ENCODE results near the gene ST3GAL3. TPM values are rescaled to one million over a fixed set of nuclear protein-coding genes. Genes with fewer than 3 reads are reported as not detected.

Gene ST3GAL3
- polyA plus RNA-seq, 2 donors: 3.6 to 4.5 TPM

- no peaks in the 10 kb centered on the region for H3K9me3 ChIP-seq (ENCODE audit: control insufficient read depth in 2 of 2, insufficient read depth in 1 of 2, low read depth in 1 of 2, low read length in 1 of 2)
- 90 to 91% methylated on average over 6 of the region's 6 CpGs for WGBS, 2 donors
- H3K4me3 ChIP-seq (ENCODE audit: low read depth in 1 of 2, low read length in 2 of 2): no peak overlapping the region
- H3K27me3 ChIP-seq (ENCODE audit: control insufficient read depth in 1 of 2, insufficient read depth in 2 of 2, low read length in 2 of 2): no peaks in the 10 kb centered on the region
- H3K27ac ChIP-seq (ENCODE audit: low read depth in 2 of 2, low read length in 1 of 2): no peak overlapping the region
- no peaks in the 10 kb centered on the region for H3K4me1 ChIP-seq (ENCODE audit: control insufficient read depth in 2 of 2, insufficient read depth in 2 of 2, low read length in 1 of 2)
- H3K36me3 ChIP-seq (ENCODE audit: control insufficient read depth in 2 of 2, insufficient read depth in 2 of 2, low read length in 1 of 2): peaks cover 55 to 69% of the 10 kb centered on the region in 2 donors
These were observed 14.0 kb upstream of the ST3GAL3 start for GRCh38 chr1:43693371-43693770.

- peaks cover 18 to 37% of the 10 kb centered on the region in 2 donors for H3K36me3 ChIP-seq (ENCODE audit: control insufficient read depth in 2 of 2, insufficient read depth in 2 of 2, low read length in 1 of 2)
- 93 to 98% methylated on average over 5 of the region's 5 CpGs for WGBS, 2 donors
- no peak overlapping the region for H3K4me3 ChIP-seq (ENCODE audit: low read depth in 1 of 2, low read length in 2 of 2)
- no peaks in the 10 kb centered on the region for H3K9me3 ChIP-seq (ENCODE audit: control insufficient read depth in 2 of 2, insufficient read depth in 1 of 2, low read depth in 1 of 2, low read length in 1 of 2)
- no peaks in the 10 kb centered on the region for H3K4me1 ChIP-seq (ENCODE audit: control insufficient read depth in 2 of 2, insufficient read depth in 2 of 2, low read length in 1 of 2)
- H3K27ac ChIP-seq (ENCODE audit: low read depth in 2 of 2, low read length in 1 of 2): no peak overlapping the region
- H3K27me3 ChIP-seq (ENCODE audit: control insufficient read depth in 1 of 2, insufficient read depth in 2 of 2, low read length in 2 of 2): no peaks in the 10 kb centered on the region
These were observed 8.1 kb upstream of the ST3GAL3 start for GRCh38 chr1:43699281-43699680.

DNA sequence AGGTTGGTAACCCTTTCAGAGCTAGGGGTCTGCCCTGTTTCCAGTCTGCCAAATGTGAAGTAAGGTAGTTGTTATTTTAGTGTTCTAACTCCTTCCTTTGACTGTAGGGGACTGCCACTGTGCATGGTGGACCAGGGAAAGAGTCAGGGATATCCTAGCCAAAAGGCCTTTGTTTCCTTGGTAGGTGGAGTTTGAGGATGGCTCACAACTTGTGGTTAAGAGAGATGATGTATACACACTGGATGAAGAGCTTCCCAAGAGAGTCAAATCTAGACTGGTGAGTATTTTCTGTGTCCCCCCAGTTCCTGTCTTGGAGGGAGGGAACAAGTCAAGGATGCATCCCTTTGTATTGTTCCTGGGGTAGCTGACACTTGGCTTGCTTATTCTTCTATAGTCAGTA lies 3.5 kb upstream of the ST3GAL3 start:
- Histone ChIP-seq H3K27ac (ENCODE audit: low read depth in 2 of 2, low read length in 1 of 2) (no peak overlapping the region), H3K36me3 (ENCODE audit: control insufficient read depth in 2 of 2, insufficient read depth in 2 of 2, low read length in 1 of 2) (peaks cover 13 to 23% of the 10 kb centered on the region in 2 donors), H3K4me1 (ENCODE audit: control insufficient read depth in 2 of 2, insufficient read depth in 2 of 2, low read length in 1 of 2) (peaks cover 0 to 2% of the 10 kb centered on the region in 2 donors), H3K27me3 (ENCODE audit: control insufficient read depth in 1 of 2, insufficient read depth in 2 of 2, low read length in 2 of 2) (no peaks in the 10 kb centered on the region), H3K9me3 (ENCODE audit: control insufficient read depth in 2 of 2, insufficient read depth in 1 of 2, low read depth in 1 of 2, low read length in 1 of 2) (no peaks in the 10 kb centered on the region), H3K4me3 (ENCODE audit: low read depth in 1 of 2, low read length in 2 of 2) (no peak overlapping the region)

DNA sequence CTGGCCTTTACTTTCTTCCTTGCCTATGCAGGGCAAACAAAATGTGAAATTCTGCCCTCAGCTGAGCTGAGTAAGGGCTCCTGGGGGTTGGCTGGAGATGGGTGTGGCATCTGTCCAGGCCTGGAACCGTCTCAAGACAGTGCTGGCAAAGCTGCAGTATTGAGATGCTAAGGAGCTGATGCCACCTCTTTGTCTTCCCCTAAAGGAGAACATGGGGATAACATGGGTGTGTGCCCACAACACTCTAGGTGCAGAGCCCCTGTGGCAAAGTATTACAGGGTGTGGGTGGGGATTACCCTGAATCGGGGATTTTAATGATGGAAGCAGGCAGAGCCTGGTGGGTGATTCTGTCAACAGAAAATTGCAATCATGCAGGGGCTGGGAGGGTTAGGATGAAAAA lies 2.5 kb upstream of the ST3GAL3 start:
- WGBS, 2 donors: 26 to 46% methylated on average over 2 of the region's 2 CpGs
- H3K4me3 ChIP-seq (ENCODE audit: low read depth in 1 of 2, low read length in 2 of 2): no peak overlapping the region
- H3K27ac ChIP-seq (ENCODE audit: low read depth in 2 of 2, low read length in 1 of 2): no peak overlapping the region
- peaks cover 13 to 23% of the 10 kb centered on the region in 2 donors for H3K36me3 ChIP-seq (ENCODE audit: control insufficient read depth in 2 of 2, insufficient read depth in 2 of 2, low read length in 1 of 2)
- H3K4me1 ChIP-seq (ENCODE audit: control insufficient read depth in 2 of 2, insufficient read depth in 2 of 2, low read length in 1 of 2): peaks cover 0 to 2% of the 10 kb centered on the region in 2 donors
- H3K9me3 ChIP-seq (ENCODE audit: control insufficient read depth in 2 of 2, insufficient read depth in 1 of 2, low read depth in 1 of 2, low read length in 1 of 2): no peaks in the 10 kb centered on the region
- H3K27me3 ChIP-seq (ENCODE audit: control insufficient read depth in 1 of 2, insufficient read depth in 2 of 2, low read length in 2 of 2): no peaks in the 10 kb centered on the region

DNA sequence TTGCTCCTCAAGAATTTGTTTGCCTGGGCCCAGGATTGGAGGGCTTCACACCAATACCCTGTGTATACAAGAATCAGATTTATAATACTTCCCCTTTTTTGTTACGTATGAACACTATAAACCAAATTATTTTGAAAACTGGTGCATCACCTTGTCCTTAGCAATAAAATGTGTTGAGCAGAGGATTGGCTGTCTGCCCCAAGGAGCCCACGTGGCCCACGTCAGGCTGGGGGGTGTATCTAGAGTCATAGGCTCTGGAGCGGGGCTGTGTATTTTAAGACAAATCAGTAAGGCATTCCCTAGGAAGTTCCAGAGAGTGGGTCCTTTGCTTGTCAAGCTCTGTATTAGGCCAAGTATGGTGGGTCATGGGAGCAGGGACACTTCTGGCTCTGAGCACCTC lies 2.0 kb upstream of the ST3GAL3 start:
- H3K4me3 ChIP-seq (ENCODE audit: low read depth in 1 of 2, low read length in 2 of 2): no peak overlapping the region
- H3K4me1 ChIP-seq (ENCODE audit: control insufficient read depth in 2 of 2, insufficient read depth in 2 of 2, low read length in 1 of 2): peaks cover 0 to 2% of the 10 kb centered on the region in 2 donors
- no peaks in the 10 kb centered on the region for H3K9me3 ChIP-seq (ENCODE audit: control insufficient read depth in 2 of 2, insufficient read depth in 1 of 2, low read depth in 1 of 2, low read length in 1 of 2)
- no peaks in the 10 kb centered on the region for H3K27me3 ChIP-seq (ENCODE audit: control insufficient read depth in 1 of 2, insufficient read depth in 2 of 2, low read length in 2 of 2)
- no peak overlapping the region for H3K27ac ChIP-seq (ENCODE audit: low read depth in 2 of 2, low read length in 1 of 2)
- peaks cover 13 to 21% of the 10 kb centered on the region in 2 donors for H3K36me3 ChIP-seq (ENCODE audit: control insufficient read depth in 2 of 2, insufficient read depth in 2 of 2, low read length in 1 of 2)
- 68 to 74% methylated on average over 4 of the region's 4 CpGs for WGBS, 2 donors

GRCh38 chr1:43705982-43706597 lies 1.2 kb upstream of the ST3GAL3 start:
- whole genome bisulfite sequencing, 2 donors: 57 to 67% methylated on average over 5 of the region's 5 CpGs
- Histone ChIP-seq H3K4me1 (ENCODE audit: control insufficient read depth in 2 of 2, insufficient read depth in 2 of 2, low read length in 1 of 2) (peaks cover 0 to 2% of the 10 kb centered on the region in 2 donors), H3K4me3 (ENCODE audit: low read depth in 1 of 2, low read length in 2 of 2) (peak overlapping the region in 1 of 2 donors; percentile 82), H3K9me3 (ENCODE audit: control insufficient read depth in 2 of 2, insufficient read depth in 1 of 2, low read depth in 1 of 2, low read length in 1 of 2) (no peaks in the 10 kb centered on the region), H3K27ac (ENCODE audit: low read depth in 2 of 2, low read length in 1 of 2) (no peak overlapping the region), H3K27me3 (ENCODE audit: control insufficient read depth in 1 of 2, insufficient read depth in 2 of 2, low read length in 2 of 2) (no peaks in the 10 kb centered on the region), H3K36me3 (ENCODE audit: control insufficient read depth in 2 of 2, insufficient read depth in 2 of 2, low read length in 1 of 2) (peaks cover 13 to 21% of the 10 kb centered on the region in 2 donors)

GRCh38 chr1:43706598-43707189 lies 642 bp upstream of the ST3GAL3 start:
- Histone ChIP-seq H3K27ac (ENCODE audit: low read depth in 2 of 2, low read length in 1 of 2) (peak overlapping the region; percentile 40 to 73), H3K4me3 (ENCODE audit: low read depth in 1 of 2, low read length in 2 of 2) (peak overlapping the region; percentile 82 to 90)
- 2% methylated on average over 30 of the region's 30 CpGs for WGBS, 2 donors

GRCh38 chr1:43708002-43708410 lies 670 bp downstream of the ST3GAL3 start:
- Histone ChIP-seq H3K36me3 (ENCODE audit: control insufficient read depth in 2 of 2, insufficient read depth in 2 of 2, low read length in 1 of 2) (peaks cover 10 to 17% of the 10 kb centered on the region in 2 donors), H3K4me1 (ENCODE audit: control insufficient read depth in 2 of 2, insufficient read depth in 2 of 2, low read length in 1 of 2) (peaks cover 0 to 2% of the 10 kb centered on the region in 2 donors), H3K27ac (ENCODE audit: low read depth in 2 of 2, low read length in 1 of 2) (peak overlapping the region; percentile 74), H3K27me3 (ENCODE audit: control insufficient read depth in 1 of 2, insufficient read depth in 2 of 2, low read length in 2 of 2) (no peaks in the 10 kb centered on the region), H3K9me3 (ENCODE audit: control insufficient read depth in 2 of 2, insufficient read depth in 1 of 2, low read depth in 1 of 2, low read length in 1 of 2) (no peaks in the 10 kb centered on the region), H3K4me3 (ENCODE audit: low read depth in 1 of 2, low read length in 2 of 2) (peak overlapping the region; percentile 82 to 90)
- WGBS, 2 donors: 1% methylated on average over 15 of the region's 15 CpGs

More at GRCh38 chr1:43706598-43707189, 642 bp upstream of the ST3GAL3 start:
- no peaks in the 10 kb centered on the region for H3K27me3 ChIP-seq (ENCODE audit: control insufficient read depth in 1 of 2, insufficient read depth in 2 of 2, low read length in 2 of 2)
- H3K36me3 ChIP-seq (ENCODE audit: control insufficient read depth in 2 of 2, insufficient read depth in 2 of 2, low read length in 1 of 2): peaks cover 10 to 17% of the 10 kb centered on the region in 2 donors
- H3K4me1 ChIP-seq (ENCODE audit: control insufficient read depth in 2 of 2, insufficient read depth in 2 of 2, low read length in 1 of 2): peaks cover 0 to 2% of the 10 kb centered on the region in 2 donors
- H3K9me3 ChIP-seq (ENCODE audit: control insufficient read depth in 2 of 2, insufficient read depth in 1 of 2, low read depth in 1 of 2, low read length in 1 of 2): no peaks in the 10 kb centered on the region

DNA sequence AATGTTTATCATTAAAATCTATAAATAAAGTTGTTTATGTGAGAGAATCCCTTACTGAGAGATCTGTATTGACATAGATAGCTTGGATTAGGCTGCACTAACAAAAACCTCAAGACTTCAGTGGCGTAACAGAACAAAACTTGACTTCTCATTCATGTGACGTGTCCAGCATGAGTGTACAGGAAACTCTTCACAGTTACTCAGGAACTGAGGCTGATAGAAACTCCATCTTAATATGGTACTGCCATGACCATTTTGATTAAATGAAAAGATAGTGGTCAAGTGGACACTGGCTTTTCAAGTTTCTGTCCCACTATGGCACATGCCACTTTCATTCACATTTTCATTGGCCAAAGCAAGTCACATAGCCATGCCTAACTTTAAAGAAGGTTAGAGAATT lies 3.7 kb downstream of the ST3GAL3 start:
- Histone ChIP-seq H3K36me3 (ENCODE audit: control insufficient read depth in 2 of 2, insufficient read depth in 2 of 2, low read length in 1 of 2) (no peaks in the 10 kb centered on the region), H3K4me1 (ENCODE audit: control insufficient read depth in 2 of 2, insufficient read depth in 2 of 2, low read length in 1 of 2) (no peaks in the 10 kb centered on the region), H3K4me3 (ENCODE audit: low read depth in 1 of 2, low read length in 2 of 2) (no peak overlapping the region), H3K9me3 (ENCODE audit: control insufficient read depth in 2 of 2, insufficient read depth in 1 of 2, low read depth in 1 of 2, low read length in 1 of 2) (no peaks in the 10 kb centered on the region), H3K27ac (ENCODE audit: low read depth in 2 of 2, low read length in 1 of 2) (no peak overlapping the region), H3K27me3 (ENCODE audit: control insufficient read depth in 1 of 2, insufficient read depth in 2 of 2, low read length in 2 of 2) (no peaks in the 10 kb centered on the region)
- 89 to 93% methylated on average over 2 of the region's 2 CpGs for WGBS, 2 donors
